HL-60 (cell line): Measurements from ENCODE around the gene ERAP2.

Experiments
- DNase-seq, 2 experiments: peaks; one replicate each; pipeline ENCODE4 v3.0.0-alpha.2; 2010 to 2020; ENCODE audit warnings: low read depth in 1 of 2, low spot score in 1 of 2
- H3K27ac ChIP-seq: fragments of 250-450 bp; sonication (Bioruptor Pico); replicated peaks from 2 replicates; pipeline ENCODE4 v1.5.1; 2020; ENCODE audit warnings: mild to moderate bottlenecking, moderate library complexity
- H3K27me3 ChIP-seq: fragments of 250-450 bp; sonication (Bioruptor Pico); 2 replicates; pipeline ENCODE4 v1.5.1; 2021; ENCODE audit warnings: mild to moderate bottlenecking, moderate library complexity; ENCODE audit not compliant: insufficient read depth, poor library complexity, severe bottlenecking
- H3K4me3 ChIP-seq: replicated peaks from 2 replicates; pipeline ENCODE4 v1.5.1; 2011; ENCODE audit warnings: mild to moderate bottlenecking, control low read depth, low read length; ENCODE audit not compliant: insufficient read depth
- GABPA ChIP-seq: IDR thresholded peaks from 2 replicates; pipeline ENCODE4 v1.6.1; 2012; ENCODE audit warnings: low read depth
- POLR2AphosphoS5 ChIP-seq: IDR thresholded peaks from 2 replicates; pipeline ENCODE4 v1.6.1; 2012; ENCODE audit warnings: low read depth
- SPI1 ChIP-seq: IDR thresholded peaks from 2 replicates; pipeline ENCODE4 v1.6.1; 2012; ENCODE audit warnings: low read depth, mild to moderate bottlenecking, borderline replicate concordance
- TF ChIP-seq, protein P1 (sequence below): IDR thresholded peaks from 2 replicates; pipeline ENCODE4 v1.6.1; 2012; ENCODE audit warnings: low read depth; ENCODE audit not compliant: insufficient replicate concordance
- TF ChIP-seq, protein P2 (sequence below): IDR thresholded peaks from one replicate; pipeline ENCODE4 v1.5.1; 2011; ENCODE audit warnings: low read length, control low read depth, inconsistent platforms; ENCODE audit not compliant: insufficient read depth

ERAP2 gene

DNA sequence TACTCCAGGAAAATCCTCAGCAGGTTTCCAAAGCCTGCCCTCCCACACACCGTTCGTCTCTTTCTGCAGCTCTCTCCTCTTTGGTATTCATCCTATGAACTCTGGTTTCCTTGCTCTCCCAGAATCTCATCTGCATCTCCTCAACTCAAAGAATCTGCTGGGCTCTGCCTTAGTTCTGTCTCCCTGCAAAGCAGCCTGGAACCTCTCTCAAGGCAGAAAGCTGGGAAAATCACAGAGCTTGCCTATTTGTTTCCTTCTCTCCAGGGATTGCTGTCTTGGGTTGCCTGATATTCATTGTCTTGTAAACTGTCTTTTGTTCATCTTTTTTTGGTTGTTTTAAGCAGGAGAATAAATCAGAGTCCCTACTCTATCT, 5.3 kb upstream of the ERAP2 start:
- DNase-seq, result no peak
- TF ChIP-seq GABPA, result no peak
- TF ChIP-seq, protein P1, sequence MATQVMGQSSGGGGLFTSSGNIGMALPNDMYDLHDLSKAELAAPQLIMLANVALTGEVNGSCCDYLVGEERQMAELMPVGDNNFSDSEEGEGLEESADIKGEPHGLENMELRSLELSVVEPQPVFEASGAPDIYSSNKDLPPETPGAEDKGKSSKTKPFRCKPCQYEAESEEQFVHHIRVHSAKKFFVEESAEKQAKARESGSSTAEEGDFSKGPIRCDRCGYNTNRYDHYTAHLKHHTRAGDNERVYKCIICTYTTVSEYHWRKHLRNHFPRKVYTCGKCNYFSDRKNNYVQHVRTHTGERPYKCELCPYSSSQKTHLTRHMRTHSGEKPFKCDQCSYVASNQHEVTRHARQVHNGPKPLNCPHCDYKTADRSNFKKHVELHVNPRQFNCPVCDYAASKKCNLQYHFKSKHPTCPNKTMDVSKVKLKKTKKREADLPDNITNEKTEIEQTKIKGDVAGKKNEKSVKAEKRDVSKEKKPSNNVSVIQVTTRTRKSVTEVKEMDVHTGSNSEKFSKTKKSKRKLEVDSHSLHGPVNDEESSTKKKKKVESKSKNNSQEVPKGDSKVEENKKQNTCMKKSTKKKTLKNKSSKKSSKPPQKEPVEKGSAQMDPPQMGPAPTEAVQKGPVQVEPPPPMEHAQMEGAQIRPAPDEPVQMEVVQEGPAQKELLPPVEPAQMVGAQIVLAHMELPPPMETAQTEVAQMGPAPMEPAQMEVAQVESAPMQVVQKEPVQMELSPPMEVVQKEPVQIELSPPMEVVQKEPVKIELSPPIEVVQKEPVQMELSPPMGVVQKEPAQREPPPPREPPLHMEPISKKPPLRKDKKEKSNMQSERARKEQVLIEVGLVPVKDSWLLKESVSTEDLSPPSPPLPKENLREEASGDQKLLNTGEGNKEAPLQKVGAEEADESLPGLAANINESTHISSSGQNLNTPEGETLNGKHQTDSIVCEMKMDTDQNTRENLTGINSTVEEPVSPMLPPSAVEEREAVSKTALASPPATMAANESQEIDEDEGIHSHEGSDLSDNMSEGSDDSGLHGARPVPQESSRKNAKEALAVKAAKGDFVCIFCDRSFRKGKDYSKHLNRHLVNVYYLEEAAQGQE, result no peak
- TF ChIP-seq, protein P2, sequence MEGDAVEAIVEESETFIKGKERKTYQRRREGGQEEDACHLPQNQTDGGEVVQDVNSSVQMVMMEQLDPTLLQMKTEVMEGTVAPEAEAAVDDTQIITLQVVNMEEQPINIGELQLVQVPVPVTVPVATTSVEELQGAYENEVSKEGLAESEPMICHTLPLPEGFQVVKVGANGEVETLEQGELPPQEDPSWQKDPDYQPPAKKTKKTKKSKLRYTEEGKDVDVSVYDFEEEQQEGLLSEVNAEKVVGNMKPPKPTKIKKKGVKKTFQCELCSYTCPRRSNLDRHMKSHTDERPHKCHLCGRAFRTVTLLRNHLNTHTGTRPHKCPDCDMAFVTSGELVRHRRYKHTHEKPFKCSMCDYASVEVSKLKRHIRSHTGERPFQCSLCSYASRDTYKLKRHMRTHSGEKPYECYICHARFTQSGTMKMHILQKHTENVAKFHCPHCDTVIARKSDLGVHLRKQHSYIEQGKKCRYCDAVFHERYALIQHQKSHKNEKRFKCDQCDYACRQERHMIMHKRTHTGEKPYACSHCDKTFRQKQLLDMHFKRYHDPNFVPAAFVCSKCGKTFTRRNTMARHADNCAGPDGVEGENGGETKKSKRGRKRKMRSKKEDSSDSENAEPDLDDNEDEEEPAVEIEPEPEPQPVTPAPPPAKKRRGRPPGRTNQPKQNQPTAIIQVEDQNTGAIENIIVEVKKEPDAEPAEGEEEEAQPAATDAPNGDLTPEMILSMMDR, result no peak
- TF ChIP-seq POLR2AphosphoS5, result no peak
- TF ChIP-seq SPI1, result no peak
- H3K27ac ChIP-seq, result no peak overlapping the region
- no peak overlapping the region for H3K4me3 ChIP-seq
- H3K27me3 ChIP-seq, result no peaks in the 10 kb centered on the region

DNA sequence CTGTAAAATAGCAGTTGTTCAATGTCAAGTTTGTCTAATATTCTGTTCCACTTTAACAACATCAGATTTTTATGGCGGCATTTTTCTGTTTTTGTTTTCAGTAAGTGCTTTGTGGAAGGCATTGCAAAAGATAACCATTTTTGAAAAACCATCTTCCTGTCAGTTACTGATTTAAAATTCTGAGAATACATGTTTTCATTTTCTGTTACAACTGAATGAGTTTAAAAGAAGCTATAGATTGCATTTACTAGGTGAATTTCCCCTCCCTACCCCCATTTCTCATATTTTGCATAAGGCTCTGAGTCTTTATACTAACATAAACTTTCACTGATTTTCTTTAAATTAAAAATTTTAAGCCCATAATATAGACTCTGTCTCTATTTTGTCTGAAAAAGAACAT, 4.6 kb upstream of the ERAP2 start:
- H3K4me3 ChIP-seq, result no peak overlapping the region

DNA sequence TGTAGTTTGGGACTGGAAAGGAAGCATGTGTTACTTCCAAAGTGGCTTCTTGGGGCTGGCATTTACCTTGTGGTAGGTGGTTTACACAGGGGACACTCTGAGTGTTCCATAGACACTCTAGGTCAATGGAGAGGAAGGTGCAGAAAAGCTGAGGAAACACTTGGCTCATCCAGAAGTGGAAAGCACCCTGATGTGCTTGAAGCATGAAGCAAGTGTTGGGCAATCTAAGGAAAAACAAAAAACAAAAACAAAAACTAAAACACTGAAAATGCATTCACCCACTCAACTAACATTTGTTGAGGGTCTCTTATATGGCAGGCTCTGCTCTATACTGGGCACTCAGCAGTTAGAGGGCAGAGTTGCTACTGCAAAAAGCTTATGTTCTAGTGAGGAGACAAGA, 2.9 kb upstream of the ERAP2 start:
- no peak overlapping the region for H3K4me3 ChIP-seq
- H3K27me3 ChIP-seq, result no peaks in the 10 kb centered on the region
- DNase-seq, result no peak
- TF ChIP-seq GABPA (no peak), SPI1 (no peak), POLR2AphosphoS5 (no peak)
- TF ChIP-seq, protein P2, result no peak
- TF ChIP-seq, protein P1, result no peak
- H3K27ac ChIP-seq, result no peak overlapping the region

More for the DNA sequence above, 4.6 kb upstream of the ERAP2 start:
- no peak for TF ChIP-seq SPI1
- TF ChIP-seq, protein P2, result no peak
- TF ChIP-seq GABPA, result no peak
- TF ChIP-seq, protein P1, result no peak
- TF ChIP-seq POLR2AphosphoS5, result no peak
- Histone ChIP-seq H3K27ac (no peak overlapping the region), H3K27me3 (no peaks in the 10 kb centered on the region)
- DNase-seq, result no peak
